ENCODE data around the gene IFI16. TPM values are rescaled to one million over a fixed set of nuclear protein-coding genes. Genes with fewer than 3 reads are reported as not detected.
"Not testable (repeated sequence)": the region's sequence is repeated elsewhere in the genome, so short reads cannot be mapped to it uniquely, and the experiment has no call there.

Gene IFI16
- total RNA-seq, 1 donor from 2014 or later: 21.9 TPM

DNA sequence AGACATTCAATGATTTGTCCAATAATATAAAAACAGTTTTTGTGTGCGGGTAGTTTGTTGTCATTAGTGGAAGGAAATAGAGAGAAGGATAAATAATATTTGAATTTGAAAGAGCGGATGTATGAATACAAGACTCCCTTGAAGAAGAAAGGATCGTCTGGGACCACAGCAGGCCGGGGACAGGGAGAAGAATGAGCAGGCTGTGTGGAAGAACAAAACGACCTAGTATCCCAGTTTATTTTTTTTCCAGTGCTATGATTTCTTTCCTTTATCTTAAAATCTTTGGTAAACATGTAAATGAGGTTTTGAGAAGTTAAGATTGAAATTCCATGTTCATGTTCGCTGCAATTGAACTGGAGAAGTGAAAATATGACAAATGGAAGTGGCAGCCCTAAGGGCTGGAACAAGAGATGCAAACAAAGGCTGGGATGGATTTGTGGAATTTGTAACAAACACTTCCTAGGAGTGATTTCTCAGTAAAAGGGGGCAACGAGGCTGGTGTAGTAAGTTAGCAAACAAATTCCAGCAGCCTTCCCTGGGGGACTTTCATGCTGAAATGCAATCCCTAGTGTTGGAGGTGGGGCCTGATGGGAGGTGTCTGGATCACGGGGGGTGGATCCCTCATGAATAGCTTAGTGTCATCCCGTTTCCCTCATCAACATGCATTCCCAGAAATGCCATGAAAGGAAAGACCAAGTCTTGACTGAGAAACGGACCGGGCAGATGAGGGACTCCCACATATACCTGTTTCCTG, 10.2 kb upstream of the IFI16 start:
- Histone ChIP-seq H3K36me3 (no peaks in the 10 kb centered on the region), H3K4me1 (peaks cover 32% of the 10 kb centered on the region), H3K4me3 (peak overlapping the region; percentile 61), H3K27me3 (ENCODE audit: low read depth) (peaks cover 19% of the 10 kb centered on the region), H3K9me3 (replicated peaks) (no peaks in the 10 kb centered on the region), H3K27ac (replicated peaks) (peak overlapping the region; percentile 88)
- TF ChIP-seq, protein P1, sequence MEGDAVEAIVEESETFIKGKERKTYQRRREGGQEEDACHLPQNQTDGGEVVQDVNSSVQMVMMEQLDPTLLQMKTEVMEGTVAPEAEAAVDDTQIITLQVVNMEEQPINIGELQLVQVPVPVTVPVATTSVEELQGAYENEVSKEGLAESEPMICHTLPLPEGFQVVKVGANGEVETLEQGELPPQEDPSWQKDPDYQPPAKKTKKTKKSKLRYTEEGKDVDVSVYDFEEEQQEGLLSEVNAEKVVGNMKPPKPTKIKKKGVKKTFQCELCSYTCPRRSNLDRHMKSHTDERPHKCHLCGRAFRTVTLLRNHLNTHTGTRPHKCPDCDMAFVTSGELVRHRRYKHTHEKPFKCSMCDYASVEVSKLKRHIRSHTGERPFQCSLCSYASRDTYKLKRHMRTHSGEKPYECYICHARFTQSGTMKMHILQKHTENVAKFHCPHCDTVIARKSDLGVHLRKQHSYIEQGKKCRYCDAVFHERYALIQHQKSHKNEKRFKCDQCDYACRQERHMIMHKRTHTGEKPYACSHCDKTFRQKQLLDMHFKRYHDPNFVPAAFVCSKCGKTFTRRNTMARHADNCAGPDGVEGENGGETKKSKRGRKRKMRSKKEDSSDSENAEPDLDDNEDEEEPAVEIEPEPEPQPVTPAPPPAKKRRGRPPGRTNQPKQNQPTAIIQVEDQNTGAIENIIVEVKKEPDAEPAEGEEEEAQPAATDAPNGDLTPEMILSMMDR (IDR thresholded peaks at IDR 0.05; ENCODE audit: borderline replicate concordance): no peak
- peak; percentile 69 for DNase-seq
- intact Hi-C loops (cut with micrococcal nuclease): no loop called here

DNA sequence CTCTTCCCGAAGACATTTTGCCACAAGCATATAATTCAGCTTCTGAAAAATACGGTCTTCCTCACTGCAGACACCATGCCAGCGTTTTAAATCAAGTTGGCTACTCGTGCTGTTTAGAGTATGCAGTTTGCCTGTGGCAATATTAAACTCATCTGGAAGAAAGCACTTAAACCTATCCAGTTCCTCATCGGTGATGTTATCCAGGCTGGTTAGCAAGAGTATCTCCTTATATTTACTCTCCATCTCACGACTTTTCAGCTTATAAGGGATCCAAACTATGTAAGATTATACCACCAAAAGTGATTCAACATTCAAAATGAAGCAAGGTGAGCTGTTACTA, 9.7 kb upstream of the IFI16 start:
- no peak for DNase-seq
- Histone ChIP-seq H3K9me3 (replicated peaks) (no peaks in the 10 kb centered on the region), H3K27me3 (ENCODE audit: low read depth) (peaks cover 19% of the 10 kb centered on the region), H3K4me3 (peak overlapping the region; percentile 61), H3K36me3 (no peaks in the 10 kb centered on the region), H3K27ac (replicated peaks) (peak overlapping the region; percentile 88), H3K4me1 (peaks cover 37% of the 10 kb centered on the region)
- intact Hi-C loops (cut with micrococcal nuclease): no loop called here
- TF ChIP-seq, protein P1 (IDR thresholded peaks at IDR 0.05; ENCODE audit: borderline replicate concordance): no peak

DNA sequence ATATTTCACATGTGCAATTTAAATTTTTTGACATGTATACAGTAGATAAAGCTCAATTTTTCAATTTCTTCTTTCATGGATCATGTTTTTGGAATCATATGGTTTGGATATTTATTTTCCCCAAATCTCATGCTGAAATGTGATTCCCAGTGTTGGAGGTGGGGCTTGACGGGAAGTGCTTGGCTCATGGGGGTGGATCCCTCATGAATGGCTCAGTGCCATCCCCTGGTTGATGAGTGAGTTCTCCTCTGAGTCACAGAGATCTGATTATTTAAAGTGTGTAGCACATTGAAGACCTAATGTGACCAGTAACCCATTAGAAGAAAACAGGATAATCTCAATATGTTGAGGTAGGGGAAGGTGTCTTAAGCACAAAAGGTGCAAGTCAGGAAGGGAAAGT, 9.1 kb upstream of the IFI16 start:
- TF ChIP-seq, protein P1 (IDR thresholded peaks at IDR 0.05; ENCODE audit: borderline replicate concordance): no peak
- intact Hi-C loops (cut with micrococcal nuclease): no loop called here
- Histone ChIP-seq H3K27ac (replicated peaks) (peak overlapping the region; percentile 88), H3K4me1 (peaks cover 43% of the 10 kb centered on the region), H3K9me3 (replicated peaks) (no peaks in the 10 kb centered on the region), H3K27me3 (ENCODE audit: low read depth) (peaks cover 19% of the 10 kb centered on the region), H3K36me3 (no peaks in the 10 kb centered on the region), H3K4me3 (peak overlapping the region; percentile 61)
- peak; percentile 82 for DNase-seq

DNA sequence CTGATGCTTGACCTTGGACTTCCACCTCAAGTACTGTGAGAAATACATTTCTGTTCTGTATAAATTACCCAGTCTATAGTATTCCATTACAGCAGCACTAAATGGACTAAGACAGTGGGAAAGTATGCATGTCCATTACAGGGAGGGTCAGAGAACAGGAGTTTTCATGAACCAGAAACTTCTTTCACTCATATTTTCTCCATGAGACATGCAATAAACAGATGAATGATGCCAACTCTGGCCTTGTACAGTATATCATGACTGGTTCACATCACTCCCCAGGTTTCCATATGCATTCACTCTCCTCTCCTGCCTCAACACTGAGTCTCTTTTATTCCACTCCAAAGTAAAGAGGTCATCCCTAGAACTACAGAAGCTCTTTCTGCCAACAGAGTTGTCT, 4.5 kb upstream of the IFI16 start:
- intact Hi-C loops (cut with micrococcal nuclease): no loop called here
- TF ChIP-seq, protein P1 (IDR thresholded peaks at IDR 0.05; ENCODE audit: borderline replicate concordance): no peak
- no peak for DNase-seq
- Histone ChIP-seq H3K4me3 (peak overlapping the region; percentile 24), H3K36me3 (no peaks in the 10 kb centered on the region), H3K27me3 (ENCODE audit: low read depth) (peaks cover 8% of the 10 kb centered on the region), H3K9me3 (replicated peaks) (no peaks in the 10 kb centered on the region), H3K4me1 (peaks cover 56% of the 10 kb centered on the region), H3K27ac (replicated peaks) (peak overlapping the region; percentile 80)

DNA sequence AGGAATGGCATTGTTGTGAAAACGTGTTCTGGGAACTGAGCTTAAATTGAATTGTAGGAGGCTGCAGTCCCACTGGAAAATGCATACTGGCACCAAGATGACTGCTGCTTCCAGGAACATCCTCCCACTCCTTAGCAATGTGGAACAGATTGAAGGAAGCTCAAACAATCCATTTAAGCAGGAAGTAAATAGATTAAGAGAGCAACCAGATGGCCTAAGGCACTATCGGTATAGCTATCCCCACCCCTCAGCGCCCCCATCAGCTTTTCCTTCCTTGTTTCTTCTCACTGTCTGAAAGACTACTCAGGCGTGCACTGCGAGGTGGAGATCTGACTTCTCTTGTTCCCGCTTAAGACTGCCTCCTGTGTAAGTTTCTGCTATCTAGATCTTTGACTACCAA, 4.0 kb upstream of the IFI16 start:
- peaks cover 56% of the 10 kb centered on the region for H3K4me1 ChIP-seq
- H3K36me3 ChIP-seq: no peaks in the 10 kb centered on the region
- H3K9me3 ChIP-seq (replicated peaks): no peaks in the 10 kb centered on the region
- peak overlapping the region; percentile 24 for H3K4me3 ChIP-seq
- H3K27ac ChIP-seq (replicated peaks): peak overlapping the region; percentile 80
- H3K27me3 ChIP-seq (ENCODE audit: low read depth): peaks cover 5% of the 10 kb centered on the region
- TF ChIP-seq, protein P1 (IDR thresholded peaks at IDR 0.05; ENCODE audit: borderline replicate concordance): no peak
- no peak for DNase-seq
- intact Hi-C loops (cut with micrococcal nuclease): no loop called here

DNA sequence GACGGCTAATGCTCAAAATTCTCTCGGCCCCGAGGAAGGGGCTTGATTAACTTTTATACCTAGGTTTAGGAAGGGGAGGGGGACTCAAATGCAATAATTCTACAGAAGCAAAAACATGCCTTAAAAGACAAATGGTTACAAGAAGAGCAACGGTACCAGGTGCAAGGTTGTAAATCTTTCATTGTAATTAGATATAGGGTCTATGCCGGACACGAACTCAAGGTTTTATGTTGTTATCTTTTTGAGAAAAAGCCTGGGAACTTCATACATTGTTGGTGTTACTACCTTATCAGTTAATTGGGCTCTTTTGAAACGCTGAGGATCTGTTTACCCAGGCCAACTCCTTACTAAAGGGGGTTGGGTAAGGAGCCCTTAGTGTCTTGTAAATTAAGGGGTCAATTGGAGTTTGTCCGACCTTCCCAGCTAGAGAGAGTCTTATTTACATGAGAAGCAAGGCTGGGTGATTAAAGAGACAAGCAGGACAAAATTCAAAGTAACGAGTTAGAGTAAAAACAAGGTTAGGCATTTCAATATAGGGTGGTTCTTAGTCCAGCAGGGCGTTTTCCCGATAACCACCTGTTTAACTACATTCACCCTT, 3.4 kb upstream of the IFI16 start:
- intact Hi-C loops (cut with micrococcal nuclease); DNase-seq; H3K9me3 ChIP-seq (replicated peaks); H3K27me3 ChIP-seq (ENCODE audit: low read depth); H3K36me3 ChIP-seq: not testable (repeated sequence)
- peak overlapping the region; percentile 80 for H3K27ac ChIP-seq (replicated peaks)
- peaks cover 49% of the 10 kb centered on the region for H3K4me1 ChIP-seq
- peak overlapping the region; percentile 24 for H3K4me3 ChIP-seq
